OCI-LY1 (cell line): Measurements from ENCODE around the gene OR10G7.
A peak's percentile ranks its signal among the peaks of the same experiment; 100 is the strongest.

ENCODE experiments used
- H2AFZ ChIP-seq: fragments of 200-600 bp; sonication (generic), shearing (Covaris generic); 2 replicates; pipeline ENCODE4 v1.6.0; 2014; ENCODE audit warnings: antibody characterized with exemption, mild to moderate bottlenecking, low read length
- H3F3A ChIP-seq: fragments of 200-600 bp; sonication (generic), shearing (Covaris generic); 2 replicates; pipeline ENCODE4 v1.6.0; 2014; ENCODE audit warnings: mild to moderate bottlenecking, antibody characterized with exemption, low read length, moderate library complexity; ENCODE audit not compliant: insufficient read depth
- H3K27ac ChIP-seq: fragments of 200-600 bp; sonication (generic); 2 replicates; pipeline ENCODE4 v1.5.1; 2014; ENCODE audit warnings: low read length, mixed run types, mild to moderate bottlenecking, low read depth; ENCODE audit not compliant: poor library complexity, severe bottlenecking
- H3K27me3 ChIP-seq: fragments of 200-600 bp; sonication (generic); 2 replicates; pipeline ENCODE4 v1.6.0; 2014; ENCODE audit warnings: antibody characterized with exemption, mild to moderate bottlenecking, low read length, moderate library complexity; ENCODE audit not compliant: insufficient read depth
- H3K36me3 ChIP-seq: fragments of 200-600 bp; sonication (generic); 2 replicates; pipeline ENCODE4 v1.6.1; 2014; ENCODE audit warnings: mild to moderate bottlenecking, antibody characterized with exemption, low read length, moderate library complexity, mixed read lengths; ENCODE audit not compliant: insufficient read depth
- H3K4me1 ChIP-seq: fragments of 200-600 bp; sonication (generic); 2 replicates; pipeline ENCODE4 v1.5.1; 2014; ENCODE audit warnings: mild to moderate bottlenecking, low read length, moderate library complexity; ENCODE audit not compliant: insufficient read depth, severe bottlenecking
- H3K4me2 ChIP-seq: fragments of 200-600 bp; sonication (generic), shearing (Covaris generic); 2 replicates; pipeline ENCODE4 v1.6.1; 2014; ENCODE audit warnings: low read length
- H3K4me3 ChIP-seq: fragments of 200-600 bp; sonication (generic); 2 replicates; pipeline ENCODE4 v1.5.1; 2014; ENCODE audit warnings: low read length, low read depth, mild to moderate bottlenecking, mixed read lengths; ENCODE audit not compliant: poor library complexity, severe bottlenecking
- H3K79me2 ChIP-seq: fragments of 200-600 bp; shearing (Covaris generic); 2 replicates; pipeline ENCODE4 v1.6.1; 2016; ENCODE audit warnings: mixed run types, low read length, mixed read lengths; ENCODE audit not compliant: insufficient read depth
- H3K9ac ChIP-seq: fragments of 200-600 bp; sonication (generic), shearing (Covaris generic); 2 replicates; pipeline ENCODE4 v1.6.1; 2014; ENCODE audit warnings: mild to moderate bottlenecking, low read length, mixed read lengths
- H3K9me2 ChIP-seq: fragments of 200-600 bp; sonication (generic), shearing (Covaris generic); 2 replicates; pipeline ENCODE4 v1.6.1; 2014; ENCODE audit warnings: low read depth, mild to moderate bottlenecking, low read length, mixed read lengths
- H3K9me3 ChIP-seq: fragments of 200-600 bp; shearing (Covaris generic); 2 replicates; pipeline ENCODE4 v1.6.1; 2014; ENCODE audit warnings: low read length, mixed read lengths
- H4K20me1 ChIP-seq: fragments of 200-600 bp; sonication (generic), shearing (Covaris generic); 2 replicates; pipeline ENCODE4 v1.6.0; 2016; ENCODE audit warnings: mild to moderate bottlenecking, low read length; ENCODE audit not compliant: insufficient read depth
- CTCF ChIP-seq: fragments of 200-600 bp; sonication (generic), shearing (Covaris generic); IDR thresholded peaks from 2 replicates; pipeline ENCODE4 v1.5.1; 2017; ENCODE audit warnings: mild to moderate bottlenecking, antibody characterized with exemption, low read length, moderate library complexity, mixed read lengths
- EZH2 ChIP-seq: fragments of 200-600 bp; sonication (generic), shearing (Covaris generic); IDR thresholded peaks from 2 replicates; pipeline ENCODE4 v1.8.0; 2017; ENCODE audit warnings: borderline replicate concordance, mixed run types, mild to moderate bottlenecking, antibody characterized with exemption, low read length, moderate library complexity, mixed read lengths

Gene OR10G7

GRCh38 chr11:124069429-124070401 is 28.6 kb upstream of the OR10G7 start:
- Histone ChIP-seq H3F3A (no peaks in the 10 kb centered on the region), H3K36me3 (no peaks in the 10 kb centered on the region), H3K27me3 (no peaks in the 10 kb centered on the region), H2AFZ (no peak overlapping the region), H3K9ac (no peak overlapping the region), H3K9me2 (no peaks in the 10 kb centered on the region), H4K20me1 (no peaks in the 10 kb centered on the region), H3K4me1 (peaks cover 5% of the 10 kb centered on the region), H3K9me3 (no peaks in the 10 kb centered on the region), H3K79me2 (no peaks in the 10 kb centered on the region), H3K4me3 (no peak overlapping the region), H3K27ac (no peak overlapping the region), H3K4me2 (no peak overlapping the region; the same call in 1 of the 2 replicates)
- no peak for TF ChIP-seq EZH2
- peak; percentile 61 for TF ChIP-seq CTCF

DNA sequence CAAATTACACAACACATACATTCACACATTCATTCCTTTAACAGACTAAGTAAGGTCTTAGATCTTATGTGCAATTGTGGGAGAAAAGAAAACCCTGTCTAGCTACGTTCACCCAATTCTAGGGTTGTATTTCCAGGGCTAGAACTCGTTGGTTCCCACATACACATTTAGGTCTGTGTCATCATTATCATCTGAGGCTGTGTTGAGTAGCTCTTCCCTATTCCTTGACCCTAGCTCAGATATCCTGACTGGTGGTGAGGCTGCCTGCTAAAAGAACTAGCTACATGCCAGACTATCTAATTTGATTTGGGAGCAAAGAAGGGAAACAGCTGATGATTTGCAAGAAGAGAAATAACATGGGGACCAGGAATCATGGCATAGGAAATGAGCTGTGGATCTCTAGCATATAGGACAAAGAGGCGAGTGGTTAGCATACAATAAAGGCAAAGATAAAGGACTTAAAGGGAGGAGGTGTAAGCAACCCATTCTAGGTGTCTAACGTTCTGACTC is 27.5 kb upstream of the OR10G7 start:
- Histone ChIP-seq H2AFZ (no peak overlapping the region), H3K79me2 (no peaks in the 10 kb centered on the region), H3F3A (no peaks in the 10 kb centered on the region), H4K20me1 (no peaks in the 10 kb centered on the region), H3K9ac (no peak overlapping the region), H3K4me3 (no peak overlapping the region), H3K4me1 (peaks cover 5% of the 10 kb centered on the region), H3K9me3 (no peaks in the 10 kb centered on the region), H3K4me2 (no peak overlapping the region), H3K27me3 (no peaks in the 10 kb centered on the region), H3K27ac (no peak overlapping the region), H3K36me3 (no peaks in the 10 kb centered on the region), H3K9me2 (no peaks in the 10 kb centered on the region)
- TF ChIP-seq CTCF, result no peak
- TF ChIP-seq EZH2, result no peak

GRCh38 chr11:124052966-124053365 is 11.8 kb upstream of the OR10G7 start:
- Histone ChIP-seq H3K27ac (no peak overlapping the region), H2AFZ (no peak overlapping the region), H3F3A (no peaks in the 10 kb centered on the region), H3K4me2 (no peak overlapping the region), H3K27me3 (no peaks in the 10 kb centered on the region), H4K20me1 (no peaks in the 10 kb centered on the region), H3K9ac (no peak overlapping the region), H3K36me3 (no peaks in the 10 kb centered on the region), H3K4me1 (no peaks in the 10 kb centered on the region), H3K9me3 (no peaks in the 10 kb centered on the region), H3K9me2 (no peaks in the 10 kb centered on the region), H3K79me2 (no peaks in the 10 kb centered on the region), H3K4me3 (no peak overlapping the region)
- no peak for TF ChIP-seq EZH2
- no peak for TF ChIP-seq CTCF
